Retinal pigment epithelial cell (primary cell): ENCODE data around the gene YJU2.
A peak's percentile ranks its signal among the peaks of the same experiment; 100 is the strongest.

Experiments
- DNase-seq: peaks from one replicate; pipeline ENCODE4 v3.0.0-alpha.2; 2010; ENCODE audit warnings: low read depth
- H3K4me3 ChIP-seq: 2 replicates; pipeline ENCODE4 v1.5.1; 2011; ENCODE audit warnings: mild to moderate bottlenecking, low read length, control low read depth, moderate library complexity
- TF ChIP-seq, protein P1 (sequence below): conservative IDR thresholded peaks from 2 replicates; pipeline ENCODE4 v1.5.1; 2011; ENCODE audit warnings: low read depth, low read length, control low read depth, inconsistent platforms

Gene YJU2

DNA sequence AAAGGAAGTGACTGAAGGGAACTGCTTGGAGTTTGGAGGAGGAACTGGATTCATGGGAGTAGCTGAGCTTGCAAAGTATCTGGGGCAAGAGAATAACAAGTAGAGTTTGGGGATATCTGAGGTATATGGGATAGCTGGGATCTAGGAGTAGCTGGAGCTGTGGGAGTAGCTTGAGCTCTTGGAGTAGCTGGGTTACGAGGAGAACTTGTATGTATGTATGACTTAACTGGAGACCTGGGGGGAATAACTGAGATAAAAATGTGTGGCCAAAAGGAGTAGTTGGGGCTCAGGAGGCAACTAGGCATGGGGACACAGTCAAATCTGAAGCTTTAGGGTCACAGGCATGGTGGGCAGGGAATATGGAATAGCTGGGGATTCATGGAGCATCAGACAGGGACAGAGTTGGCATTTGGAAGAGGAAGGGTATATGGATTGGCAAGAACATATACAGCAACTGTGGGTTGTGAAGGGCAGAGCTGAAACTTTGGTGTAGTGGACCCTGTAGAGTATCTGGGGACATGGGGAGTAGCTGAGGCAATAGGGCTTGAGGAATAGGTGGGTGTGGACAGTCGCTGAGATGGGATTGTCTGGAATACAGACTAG is 45.8 kb upstream of the YJU2 start:
- DNase-seq, result no peak
- TF ChIP-seq, protein P1, sequence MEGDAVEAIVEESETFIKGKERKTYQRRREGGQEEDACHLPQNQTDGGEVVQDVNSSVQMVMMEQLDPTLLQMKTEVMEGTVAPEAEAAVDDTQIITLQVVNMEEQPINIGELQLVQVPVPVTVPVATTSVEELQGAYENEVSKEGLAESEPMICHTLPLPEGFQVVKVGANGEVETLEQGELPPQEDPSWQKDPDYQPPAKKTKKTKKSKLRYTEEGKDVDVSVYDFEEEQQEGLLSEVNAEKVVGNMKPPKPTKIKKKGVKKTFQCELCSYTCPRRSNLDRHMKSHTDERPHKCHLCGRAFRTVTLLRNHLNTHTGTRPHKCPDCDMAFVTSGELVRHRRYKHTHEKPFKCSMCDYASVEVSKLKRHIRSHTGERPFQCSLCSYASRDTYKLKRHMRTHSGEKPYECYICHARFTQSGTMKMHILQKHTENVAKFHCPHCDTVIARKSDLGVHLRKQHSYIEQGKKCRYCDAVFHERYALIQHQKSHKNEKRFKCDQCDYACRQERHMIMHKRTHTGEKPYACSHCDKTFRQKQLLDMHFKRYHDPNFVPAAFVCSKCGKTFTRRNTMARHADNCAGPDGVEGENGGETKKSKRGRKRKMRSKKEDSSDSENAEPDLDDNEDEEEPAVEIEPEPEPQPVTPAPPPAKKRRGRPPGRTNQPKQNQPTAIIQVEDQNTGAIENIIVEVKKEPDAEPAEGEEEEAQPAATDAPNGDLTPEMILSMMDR, result no peak
- H3K4me3 ChIP-seq, result no peak overlapping the region

GRCh38 chr19:4201798-4202197 is 45.1 kb upstream of the YJU2 start:
- TF ChIP-seq, protein P1, result no peak
- no peak overlapping the region for H3K4me3 ChIP-seq
- no peak for DNase-seq

GRCh38 chr19:4206818-4207484 is 39.9 kb upstream of the YJU2 start:
- no peak overlapping the region for H3K4me3 ChIP-seq
- no peak for DNase-seq
- TF ChIP-seq, protein P1, result peak; percentile 48

GRCh38 chr19:4208385-4209094 is 38.3 kb upstream of the YJU2 start:
- no peak for DNase-seq

DNA sequence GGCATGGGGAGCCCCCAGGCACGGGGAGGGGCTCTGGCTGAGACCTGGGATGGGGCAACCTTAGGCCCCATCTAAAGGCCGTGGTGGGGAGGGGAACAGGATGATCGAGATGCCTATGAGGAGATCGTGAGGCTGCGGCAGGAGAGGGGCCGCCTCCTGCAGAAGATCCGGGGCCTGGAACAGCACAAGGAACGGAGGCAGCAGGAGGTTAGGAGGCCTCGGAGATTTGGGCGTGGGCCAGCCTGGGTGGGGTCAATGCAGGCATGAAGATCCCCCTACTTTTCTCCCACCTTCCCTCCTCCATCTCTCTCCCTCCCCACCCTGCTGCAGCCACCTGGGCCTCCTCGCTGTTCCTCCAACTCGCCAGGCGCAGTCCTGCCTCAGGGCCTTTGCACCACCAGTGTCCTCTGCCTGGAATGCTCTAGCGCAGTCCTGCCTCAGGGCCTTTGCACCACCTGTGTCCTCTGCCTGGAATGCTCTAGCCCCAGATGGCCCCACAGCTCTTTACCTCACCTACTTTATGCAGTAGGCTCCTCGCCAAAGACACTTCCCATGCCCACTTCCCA is 36.6 kb upstream of the YJU2 start:
- no peak overlapping the region for H3K4me3 ChIP-seq
- TF ChIP-seq, protein P1, result no peak
- DNase-seq, result no peak

More at GRCh38 chr19:4208385-4209094, 38.3 kb upstream of the YJU2 start:
- TF ChIP-seq, protein P1, result peak; percentile 71
- H3K4me3 ChIP-seq, result no peak overlapping the region

GRCh38 chr19:4213116-4213515 is 33.8 kb upstream of the YJU2 start:
- DNase-seq, result no peak
- TF ChIP-seq, protein P1, result no peak
- H3K4me3 ChIP-seq, result no peak overlapping the region

GRCh38 chr19:4215807-4216206 is 31.1 kb upstream of the YJU2 start:
- no peak overlapping the region for H3K4me3 ChIP-seq
- no peak for DNase-seq
- TF ChIP-seq, protein P1, result no peak
